Mammary epithelial cell (primary cell): ENCODE data around the gene B4GALNT2.

ENCODE experiments used
- EZH2 ChIP-seq: IDR thresholded peaks from 2 replicates; pipeline ENCODE4 v1.6.1; 2012; ENCODE audit warnings: low read length, inconsistent platforms, borderline replicate concordance
- TF ChIP-seq, protein P1 (sequence below), 2 donors: IDR thresholded peaks in 1 of 2; conservative IDR thresholded peaks in 1 of 2; 2 replicates each; pipeline ENCODE4 v1.5.1; 2011 to 2012; ENCODE audit warnings: inconsistent platforms in 2 of 2, low read length in 2 of 2, mild to moderate bottlenecking in 2 of 2, control low read depth in 1 of 2, low read depth in 1 of 2; ENCODE audit not compliant: insufficient read depth in 1 of 2; ENCODE audit errors: extremely low read depth in 1 of 2

DNA sequence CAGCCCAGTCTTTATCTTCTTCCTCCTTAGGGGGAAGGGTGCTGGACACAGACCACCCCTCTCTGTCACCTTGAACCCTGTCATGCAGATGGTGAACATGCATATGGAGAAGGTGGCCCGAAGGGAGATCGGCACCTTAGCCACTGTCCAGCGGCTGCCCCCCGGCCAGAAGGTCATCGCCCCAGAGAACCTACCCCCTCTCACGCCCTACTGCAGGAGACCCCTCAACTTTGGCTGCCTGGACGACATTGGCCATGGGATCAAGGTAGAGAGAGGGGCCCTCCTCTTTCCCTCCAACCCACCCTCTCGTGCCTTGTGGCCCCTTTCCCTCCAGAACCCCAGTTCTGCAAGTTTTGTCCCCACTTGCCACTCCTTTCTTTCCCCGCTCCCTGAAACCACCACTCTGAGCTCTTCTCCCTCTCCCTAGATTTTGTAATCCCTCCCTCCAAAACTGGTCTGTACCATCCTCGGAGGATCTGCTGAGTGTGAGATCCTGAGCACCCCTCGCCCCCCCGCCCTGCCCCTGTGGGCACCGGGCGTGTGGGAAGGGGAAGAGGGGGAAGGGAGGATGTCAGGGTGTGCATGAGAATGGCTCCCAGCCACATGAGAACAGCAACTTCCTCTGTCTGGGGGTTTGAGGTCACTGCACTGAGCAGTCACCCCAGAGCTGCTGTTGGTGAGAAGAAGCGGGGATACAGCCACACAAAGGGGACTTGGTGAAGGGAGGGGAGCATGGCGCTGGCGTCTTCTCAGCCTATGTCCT lies 85.3 kb downstream of the B4GALNT2 start:
- TF ChIP-seq, protein P1, sequence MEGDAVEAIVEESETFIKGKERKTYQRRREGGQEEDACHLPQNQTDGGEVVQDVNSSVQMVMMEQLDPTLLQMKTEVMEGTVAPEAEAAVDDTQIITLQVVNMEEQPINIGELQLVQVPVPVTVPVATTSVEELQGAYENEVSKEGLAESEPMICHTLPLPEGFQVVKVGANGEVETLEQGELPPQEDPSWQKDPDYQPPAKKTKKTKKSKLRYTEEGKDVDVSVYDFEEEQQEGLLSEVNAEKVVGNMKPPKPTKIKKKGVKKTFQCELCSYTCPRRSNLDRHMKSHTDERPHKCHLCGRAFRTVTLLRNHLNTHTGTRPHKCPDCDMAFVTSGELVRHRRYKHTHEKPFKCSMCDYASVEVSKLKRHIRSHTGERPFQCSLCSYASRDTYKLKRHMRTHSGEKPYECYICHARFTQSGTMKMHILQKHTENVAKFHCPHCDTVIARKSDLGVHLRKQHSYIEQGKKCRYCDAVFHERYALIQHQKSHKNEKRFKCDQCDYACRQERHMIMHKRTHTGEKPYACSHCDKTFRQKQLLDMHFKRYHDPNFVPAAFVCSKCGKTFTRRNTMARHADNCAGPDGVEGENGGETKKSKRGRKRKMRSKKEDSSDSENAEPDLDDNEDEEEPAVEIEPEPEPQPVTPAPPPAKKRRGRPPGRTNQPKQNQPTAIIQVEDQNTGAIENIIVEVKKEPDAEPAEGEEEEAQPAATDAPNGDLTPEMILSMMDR (conservative IDR thresholded peaks at IDR 0.05 in 1 of 2, IDR thresholded peaks at IDR 0.05 in 1 of 2; ENCODE audit: extremely low read depth in 1 of 2, insufficient read depth in 1 of 2, low read depth in 1 of 2, low read length in 2 of 2) = no peak
- no peak for TF ChIP-seq EZH2
